ENCODE results near the gene SGPP2.

DNA sequence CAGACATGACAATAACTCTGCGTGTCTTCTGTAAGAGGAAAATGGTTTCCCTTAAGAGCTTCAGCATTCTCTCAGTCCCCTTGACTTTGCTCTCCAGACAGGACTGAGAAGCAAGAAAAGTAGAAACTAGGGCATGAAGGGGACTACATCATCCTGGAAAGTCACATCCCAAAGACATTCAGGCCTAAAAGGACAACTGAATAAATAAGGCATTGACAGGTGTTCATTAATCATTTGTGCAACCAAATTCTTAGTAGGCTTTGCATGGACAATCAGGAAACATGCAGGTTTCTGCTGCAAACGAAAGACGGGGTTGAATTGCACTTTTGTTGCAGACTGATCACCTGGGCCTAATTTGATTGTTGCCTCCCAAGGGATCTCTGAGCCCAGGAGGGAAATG lies 1.2 kb upstream of the SGPP2 start:
- TF ChIP-seq POLR2A (IDR thresholded peaks at IDR 0.05): no peak
- TF ChIP-seq, protein P1, sequence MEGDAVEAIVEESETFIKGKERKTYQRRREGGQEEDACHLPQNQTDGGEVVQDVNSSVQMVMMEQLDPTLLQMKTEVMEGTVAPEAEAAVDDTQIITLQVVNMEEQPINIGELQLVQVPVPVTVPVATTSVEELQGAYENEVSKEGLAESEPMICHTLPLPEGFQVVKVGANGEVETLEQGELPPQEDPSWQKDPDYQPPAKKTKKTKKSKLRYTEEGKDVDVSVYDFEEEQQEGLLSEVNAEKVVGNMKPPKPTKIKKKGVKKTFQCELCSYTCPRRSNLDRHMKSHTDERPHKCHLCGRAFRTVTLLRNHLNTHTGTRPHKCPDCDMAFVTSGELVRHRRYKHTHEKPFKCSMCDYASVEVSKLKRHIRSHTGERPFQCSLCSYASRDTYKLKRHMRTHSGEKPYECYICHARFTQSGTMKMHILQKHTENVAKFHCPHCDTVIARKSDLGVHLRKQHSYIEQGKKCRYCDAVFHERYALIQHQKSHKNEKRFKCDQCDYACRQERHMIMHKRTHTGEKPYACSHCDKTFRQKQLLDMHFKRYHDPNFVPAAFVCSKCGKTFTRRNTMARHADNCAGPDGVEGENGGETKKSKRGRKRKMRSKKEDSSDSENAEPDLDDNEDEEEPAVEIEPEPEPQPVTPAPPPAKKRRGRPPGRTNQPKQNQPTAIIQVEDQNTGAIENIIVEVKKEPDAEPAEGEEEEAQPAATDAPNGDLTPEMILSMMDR (IDR thresholded peaks at IDR 0.05): no peak
